Measurements from ENCODE around the gene FKBP8.

FKBP8 gene

GRCh38 chr19:18501351-18501750, 42.0 kb downstream of the FKBP8 start:
- DNase-seq = no peak

- DNase-seq = no peak
Measured at GRCh38 chr19:18500799-18501198, 42.6 kb downstream of the FKBP8 start.

- DNase-seq = no peak
Measured at GRCh38 chr19:18500376-18500775, 43.0 kb downstream of the FKBP8 start.

GRCh38 chr19:18499055-18499775, 44.2 kb downstream of the FKBP8 start:
- no peak for DNase-seq

GRCh38 chr19:18496980-18497256, 46.5 kb downstream of the FKBP8 start:
- no peak for DNase-seq

- DNase-seq = peak; percentile 59
Measured at GRCh38 chr19:18496167-18496979, 47.0 kb downstream of the FKBP8 start.

- DNase-seq = no peak
Measured at GRCh38 chr19:18495204-18495911, 48.0 kb downstream of the FKBP8 start.

- DNase-seq = no peak
Measured at GRCh38 chr19:18494267-18494607, 49.1 kb downstream of the FKBP8 start.

GRCh38 chr19:18493440-18494266, 49.7 kb downstream of the FKBP8 start:
- DNase-seq = no peak

GRCh38 chr19:18491995-18492953, 51.1 kb downstream of the FKBP8 start:
- no peak for DNase-seq

- no peak for DNase-seq
Measured at GRCh38 chr19:18490728-18491127, 52.6 kb downstream of the FKBP8 start.

GRCh38 chr19:18489627-18490184, 53.7 kb downstream of the FKBP8 start:
- DNase-seq = no peak

GRCh38 chr19:18488838-18489626, 54.3 kb downstream of the FKBP8 start:
- DNase-seq = no peak

- no peak for DNase-seq
Measured at GRCh38 chr19:18488403-18488723, 55.0 kb downstream of the FKBP8 start.

GRCh38 chr19:18487576-18488402, 55.6 kb downstream of the FKBP8 start:
- DNase-seq = no peak

GRCh38 chr19:18486746-18487145, 56.6 kb downstream of the FKBP8 start:
- no peak for DNase-seq

- no peak for DNase-seq
Measured at GRCh38 chr19:18484992-18485391, 58.4 kb downstream of the FKBP8 start.

- DNase-seq = no peak
Measured at GRCh38 chr19:18483119-18483890, 60.1 kb downstream of the FKBP8 start.
